A549 (cell line): Measurements from ENCODE around the gene DPP10.

Source experiments
- CBX2 ChIP-seq: fragments of 200-600 bp; sonication (generic); IDR thresholded peaks from 2 replicates; pipeline ENCODE4 v1.6.1; 2016; ENCODE audit warnings: low read depth, mild to moderate bottlenecking, borderline replicate concordance
- CTCF ChIP-seq: fragments of >200 bp; sonication (Bioruptor Twin); formaldehyde crosslinking; IDR thresholded peaks from 3 replicates; pipeline ENCODE4 v1.5.1; 2016
- EHMT2 ChIP-seq: fragments of 200-600 bp; sonication (generic); IDR thresholded peaks from 2 replicates; pipeline ENCODE4 v1.6.1; 2016; ENCODE audit warnings: antibody characterized with exemption, low read depth, mild to moderate bottlenecking, moderate library complexity
- PHF8 ChIP-seq: fragments of 200-600 bp; sonication (generic); IDR thresholded peaks from 2 replicates; pipeline ENCODE4 v1.6.1; 2016; ENCODE audit warnings: low read depth, mild to moderate bottlenecking, antibody characterized with exemption, moderate library complexity, borderline replicate concordance
- POLR2A ChIP-seq: IDR thresholded peaks from 2 replicates; pipeline ENCODE4 v1.6.1; 2012; ENCODE audit warnings: mild to moderate bottlenecking, low read length
- RARB ChIP-seq: fragments of 250-450 bp; sonication (Bioruptor Pico); IDR thresholded peaks from 2 replicates; pipeline ENCODE4 v1.8.0; 2021; ENCODE audit warnings: mild to moderate bottlenecking, moderate library complexity

- TF ChIP-seq CTCF (no peak), POLR2A (no peak), PHF8 (no peak), CBX2 (no peak), EHMT2 (no peak), RARB (CRISPR knock-in tag) (no peak)
These were observed 719.5 kb downstream of the DPP10 start for GRCh38 chr2:115161771-115162493.
